GM06990 (cell line): ENCODE results near the gene LY86.
"Not testable (repeated sequence)": the region's sequence is repeated elsewhere in the genome, so short reads cannot be mapped to it uniquely, and the experiment has no call there.

Experiments used
- DNase-seq: peaks from one replicate; pipeline ENCODE4 v3.0.0-alpha.2; 2011; ENCODE audit not compliant: insufficient read length; ENCODE audit errors: extremely low read depth
- H3K27me3 ChIP-seq: replicated peaks from 2 replicates; pipeline ENCODE4 v1.6.0; 2011; ENCODE audit warnings: low read length; ENCODE audit not compliant: control insufficient read depth, insufficient read depth
- H3K36me3 ChIP-seq: 2 replicates; pipeline ENCODE4 v1.5.1; 2011; ENCODE audit warnings: low read length; ENCODE audit not compliant: control insufficient read depth, insufficient read depth
- H3K4me3 ChIP-seq: replicated peaks from 2 replicates; pipeline ENCODE4 v1.5.1; 2011; ENCODE audit warnings: low read depth, mild to moderate bottlenecking, control low read depth, low read length
- CTCF ChIP-seq: IDR thresholded peaks from 2 replicates; pipeline ENCODE4 v1.5.1; 2011; ENCODE audit warnings: low read length, control low read depth, mild to moderate bottlenecking, inconsistent platforms; ENCODE audit not compliant: insufficient read depth, poor library complexity, severe bottlenecking

The LY86 gene

GRCh38 chr6:6663421-6664135, 75.1 kb downstream of the LY86 start:
- Histone ChIP-seq H3K36me3 (no peaks in the 10 kb centered on the region), H3K27me3 (no peaks in the 10 kb centered on the region), H3K4me3 (no peak overlapping the region)
- DNase-seq, result no peak
- no peak for TF ChIP-seq CTCF

- Histone ChIP-seq H3K27me3 (no peaks in the 10 kb centered on the region), H3K4me3 (no peak overlapping the region), H3K36me3 (no peaks in the 10 kb centered on the region)
- TF ChIP-seq CTCF, result no peak
- DNase-seq, result no peak
Measured at GRCh38 chr6:6665555-6666243, 77.2 kb downstream of the LY86 start.

GRCh38 chr6:6670150-6670549, 81.6 kb downstream of the LY86 start:
- not testable (repeated sequence) for H3K27me3 ChIP-seq, DNase-seq, H3K4me3 ChIP-seq

GRCh38 chr6:6674872-6675271, 86.4 kb downstream of the LY86 start:
- H3K27me3 ChIP-seq, result no peaks in the 10 kb centered on the region
- TF ChIP-seq CTCF, result peak; percentile 24
- H3K36me3 ChIP-seq, result no peaks in the 10 kb centered on the region
- H3K4me3 ChIP-seq, result no peak overlapping the region
- DNase-seq, result no peak

More at GRCh38 chr6:6670150-6670549, 81.6 kb downstream of the LY86 start:
- not testable (repeated sequence) for H3K36me3 ChIP-seq

- H3K36me3 ChIP-seq, result no peaks in the 10 kb centered on the region
- no peaks in the 10 kb centered on the region for H3K27me3 ChIP-seq
- DNase-seq, result no peak
- TF ChIP-seq CTCF, result peak; percentile 92
- H3K4me3 ChIP-seq, result no peak overlapping the region
Measured at GRCh38 chr6:6676910-6677441, 88.5 kb downstream of the LY86 start.

GRCh38 chr6:6678185-6678671, 89.7 kb downstream of the LY86 start:
- Histone ChIP-seq H3K36me3 (no peaks in the 10 kb centered on the region), H3K27me3 (no peaks in the 10 kb centered on the region), H3K4me3 (no peak overlapping the region)
- no peak for TF ChIP-seq CTCF
- DNase-seq, result no peak
